ENCODE results near the gene SLC1A4. TPM values are rescaled to one million over a fixed set of nuclear protein-coding genes. Genes with fewer than 3 reads are reported as not detected.

The SLC1A4 gene
- total RNA-seq, 1 experiment from 2014 or later: 35.0 TPM

DNA sequence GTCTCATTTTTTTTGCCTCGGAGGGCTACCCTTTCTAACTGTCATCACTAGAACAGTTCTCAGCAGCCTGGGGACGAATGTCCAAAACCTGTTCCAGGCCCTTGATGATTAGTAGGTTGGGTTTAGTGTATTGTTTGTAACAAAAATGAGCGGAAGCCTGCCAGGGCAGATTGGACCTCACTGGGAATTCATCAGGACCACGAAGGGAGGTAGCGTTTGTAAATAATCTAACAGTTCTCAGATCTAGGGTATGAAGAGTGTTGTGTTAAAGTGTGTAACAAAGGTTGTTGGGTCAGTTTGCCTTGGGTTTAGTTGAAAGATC is 67.8 kb downstream of the SLC1A4 start:
- H3K9me3 Mint-ChIP-seq (ENCODE audit: unreplicated experiment): no peaks in the 10 kb centered on the region
- no TSS peak for BruUV-seq (replicated peaks)
- Histone ChIP-seq H3K4me1 (peaks cover 22% of the 10 kb centered on the region), H3K4me3 (ENCODE audit: low read depth, low read length) (peak overlapping the region; percentile 78), H3K9me3 (no peaks in the 10 kb centered on the region), H3K36me3 (ENCODE audit: control insufficient read depth, insufficient read depth, low read length) (no peaks in the 10 kb centered on the region; the same call in 1 of the 2 replicates), H3K27me3 (replicated peaks; ENCODE audit: control insufficient read depth, insufficient read depth, low read length) (no peaks in the 10 kb centered on the region)
- H3K27me3 Mint-ChIP-seq (ENCODE audit: insufficient read depth, unreplicated experiment): no peaks in the 10 kb centered on the region
- POLR2A ChIA-PET: interaction anchor here (0.6 to 1.8 kb wide), 4 partner anchors 19 to 532 kb away, joined by 3 to 40 read pairs (median 4); partner anchors contain the start of genes ACTR2 and RAB1A
- intact Hi-C loops (cut with micrococcal nuclease; ENCODE audit: unreplicated experiment): loop anchor here (2.0 kb wide), 1 partner anchor 74 kb away; the partner anchor contains the start of gene RAB1A
- peak overlapping the region; percentile 99 for H3K4me3 Mint-ChIP-seq (ENCODE audit: unreplicated experiment)
- H3K27ac Mint-ChIP-seq (ENCODE audit: unreplicated experiment): peak overlapping the region; percentile 42
- CTCF ChIA-PET: interaction anchor here (0.9 to 2.4 kb wide), 2 partner anchors 8 to 170 kb away, joined by 3 to 12 read pairs; partner anchors contain the start of gene ACTR2
- peaks cover 14% of the 10 kb centered on the region for H3K36me3 Mint-ChIP-seq (ENCODE audit: insufficient read depth, unreplicated experiment)
- peaks cover 19% of the 10 kb centered on the region for H3K4me1 Mint-ChIP-seq (ENCODE audit: low read depth, unreplicated experiment)
- TF ChIP-seq, protein P1, sequence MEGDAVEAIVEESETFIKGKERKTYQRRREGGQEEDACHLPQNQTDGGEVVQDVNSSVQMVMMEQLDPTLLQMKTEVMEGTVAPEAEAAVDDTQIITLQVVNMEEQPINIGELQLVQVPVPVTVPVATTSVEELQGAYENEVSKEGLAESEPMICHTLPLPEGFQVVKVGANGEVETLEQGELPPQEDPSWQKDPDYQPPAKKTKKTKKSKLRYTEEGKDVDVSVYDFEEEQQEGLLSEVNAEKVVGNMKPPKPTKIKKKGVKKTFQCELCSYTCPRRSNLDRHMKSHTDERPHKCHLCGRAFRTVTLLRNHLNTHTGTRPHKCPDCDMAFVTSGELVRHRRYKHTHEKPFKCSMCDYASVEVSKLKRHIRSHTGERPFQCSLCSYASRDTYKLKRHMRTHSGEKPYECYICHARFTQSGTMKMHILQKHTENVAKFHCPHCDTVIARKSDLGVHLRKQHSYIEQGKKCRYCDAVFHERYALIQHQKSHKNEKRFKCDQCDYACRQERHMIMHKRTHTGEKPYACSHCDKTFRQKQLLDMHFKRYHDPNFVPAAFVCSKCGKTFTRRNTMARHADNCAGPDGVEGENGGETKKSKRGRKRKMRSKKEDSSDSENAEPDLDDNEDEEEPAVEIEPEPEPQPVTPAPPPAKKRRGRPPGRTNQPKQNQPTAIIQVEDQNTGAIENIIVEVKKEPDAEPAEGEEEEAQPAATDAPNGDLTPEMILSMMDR (IDR thresholded peaks at IDR 0.05; ENCODE audit: insufficient read depth in 1 of 2, low read depth in 1 of 2, low read length in 1 of 2, severe bottlenecking in 1 of 2, unreplicated experiment in 1 of 2): no peak
- DNase-seq: no peak

DNA sequence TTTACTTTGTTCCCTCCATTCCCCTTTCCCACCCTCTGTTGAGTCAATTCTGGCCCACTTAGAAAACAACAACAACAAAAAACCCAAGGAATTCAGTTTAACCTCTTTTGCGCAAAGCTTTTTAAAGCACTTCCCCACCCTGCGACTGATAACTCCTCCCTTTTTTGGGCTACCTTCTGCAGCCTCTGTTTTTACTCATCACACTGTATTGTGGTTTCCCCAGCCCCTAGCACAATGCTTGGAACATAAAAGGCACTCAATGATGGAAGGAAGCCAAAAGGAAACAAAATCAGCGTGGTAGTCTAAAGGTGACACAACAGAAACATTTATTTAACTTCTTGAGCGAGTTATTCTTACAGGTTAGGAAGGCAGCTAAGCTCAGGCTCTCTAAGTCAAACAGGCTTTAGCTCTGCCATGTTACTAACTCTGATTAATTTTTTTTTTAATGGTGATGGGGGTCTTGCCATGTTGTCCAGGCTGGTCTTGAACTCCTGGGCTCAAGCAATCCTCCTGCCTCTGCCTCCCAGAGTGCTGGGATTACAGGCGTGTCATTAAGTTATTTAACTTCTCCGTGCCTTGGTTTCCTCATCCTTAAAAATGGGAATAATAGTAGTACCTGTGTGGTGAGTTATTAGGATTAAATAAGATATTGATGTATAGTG is 68.3 kb downstream of the SLC1A4 start:
- TF ChIP-seq, protein P1 (IDR thresholded peaks at IDR 0.05; ENCODE audit: insufficient read depth in 1 of 2, low read depth in 1 of 2, low read length in 1 of 2, severe bottlenecking in 1 of 2, unreplicated experiment in 1 of 2): no peak
- no peak for DNase-seq
- no peaks in the 10 kb centered on the region for H3K9me3 ChIP-seq
- Mint-ChIP-seq H3K9me3 (ENCODE audit: unreplicated experiment) (no peaks in the 10 kb centered on the region), H3K4me3 (ENCODE audit: unreplicated experiment) (peak overlapping the region; percentile 99), H3K27me3 (ENCODE audit: insufficient read depth, unreplicated experiment) (no peaks in the 10 kb centered on the region), H3K36me3 (ENCODE audit: insufficient read depth, unreplicated experiment) (peaks cover 14% of the 10 kb centered on the region), H3K4me1 (ENCODE audit: low read depth, unreplicated experiment) (peaks cover 19% of the 10 kb centered on the region), H3K27ac (ENCODE audit: unreplicated experiment) (peak overlapping the region; percentile 42)
- H3K4me1 ChIP-seq: peaks cover 22% of the 10 kb centered on the region
- no peaks in the 10 kb centered on the region; the same call in 1 of the 2 replicates for H3K36me3 ChIP-seq (ENCODE audit: control insufficient read depth, insufficient read depth, low read length)
- ChIA-PET CTCF (interaction anchor here (1.2 kb wide), 1 partner anchor 129 kb away, joined by 3 read pairs; no protein-coding TSS in a partner anchor), POLR2A (interaction anchor here (0.6 to 1.8 kb wide), 4 partner anchors 18 to 533 kb away, joined by 3 to 5 read pairs (median 4); partner anchors contain the start of genes ACTR2 and RAB1A)
- BruUV-seq (replicated peaks): TSS peak; percentile 43
- H3K4me3 ChIP-seq (ENCODE audit: low read depth, low read length): peak overlapping the region; percentile 78
- no peaks in the 10 kb centered on the region for H3K27me3 ChIP-seq (replicated peaks; ENCODE audit: control insufficient read depth, insufficient read depth, low read length)
- intact Hi-C loops (cut with micrococcal nuclease; ENCODE audit: unreplicated experiment): loop anchor here (2.0 kb wide), 1 partner anchor 73 kb away; the partner anchor contains the start of gene RAB1A

DNA sequence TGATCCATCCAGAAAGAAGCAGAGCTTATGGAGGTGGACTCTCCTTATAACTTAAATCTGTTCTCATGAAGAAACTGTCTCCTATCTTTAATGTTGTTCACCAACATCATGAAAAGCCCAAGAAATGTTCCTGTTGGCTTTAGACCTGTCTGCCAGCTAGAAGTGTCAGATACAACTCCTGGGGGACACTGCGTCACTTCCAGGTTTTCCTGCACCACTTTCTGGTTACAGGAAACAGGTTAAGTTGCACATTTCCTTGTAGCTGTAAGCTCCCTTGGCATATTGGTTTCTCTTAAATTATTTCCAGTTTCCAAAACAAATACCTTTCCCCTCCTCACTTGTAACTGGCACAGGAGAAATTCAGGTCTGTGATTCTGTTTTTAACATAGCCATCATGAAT is 69.9 kb downstream of the SLC1A4 start:
- H3K4me1 Mint-ChIP-seq (ENCODE audit: low read depth, unreplicated experiment): peaks cover 19% of the 10 kb centered on the region
- H3K4me3 Mint-ChIP-seq (ENCODE audit: unreplicated experiment): no peak overlapping the region
- Histone ChIP-seq H3K4me3 (ENCODE audit: low read depth, low read length) (no peak overlapping the region), H3K9me3 (no peaks in the 10 kb centered on the region), H3K36me3 (ENCODE audit: control insufficient read depth, insufficient read depth, low read length) (no peaks in the 10 kb centered on the region; the same call in 1 of the 2 replicates), H3K4me1 (peaks cover 22% of the 10 kb centered on the region), H3K27me3 (replicated peaks; ENCODE audit: control insufficient read depth, insufficient read depth, low read length) (no peaks in the 10 kb centered on the region)
- ChIA-PET CTCF (interaction anchor here (1.4 kb wide), 1 partner anchor 71 kb away, joined by 3 read pairs; the partner anchor contains the start of gene RAB1A), POLR2A (no interaction called here)
- no peak overlapping the region for H3K27ac Mint-ChIP-seq (ENCODE audit: unreplicated experiment)
- no peaks in the 10 kb centered on the region for H3K27me3 Mint-ChIP-seq (ENCODE audit: insufficient read depth, unreplicated experiment)
- no peak for DNase-seq
- TF ChIP-seq, protein P1 (IDR thresholded peaks at IDR 0.05; ENCODE audit: insufficient read depth in 1 of 2, low read depth in 1 of 2, low read length in 1 of 2, severe bottlenecking in 1 of 2, unreplicated experiment in 1 of 2): no peak
- H3K36me3 Mint-ChIP-seq (ENCODE audit: insufficient read depth, unreplicated experiment): peaks cover 14% of the 10 kb centered on the region
- BruUV-seq (replicated peaks): no TSS peak
- intact Hi-C loops (cut with micrococcal nuclease; ENCODE audit: unreplicated experiment): no loop called here
- no peaks in the 10 kb centered on the region for H3K9me3 Mint-ChIP-seq (ENCODE audit: unreplicated experiment)

Measured in Caco-2 (cell line).